PC-9 (cell line): Measurements from ENCODE around the gene ARHGAP33. TPM values are rescaled to one million over a fixed set of nuclear protein-coding genes. Genes with fewer than 3 reads are reported as not detected.

ENCODE experiments used
- BruUV-seq: library from RNA; stranded (reverse); fragments of 400-500 nt; replicated peaks from 2 replicates; lab custom pipeline; 2021; lab: Mats Ljungman, UMichigan
- CTCF ChIA-PET: fragments of 300-600 bp; sonication (Branson Sonifier 250); formaldehyde crosslinking; loops from one replicate; lab custom pipeline; 2022; ENCODE audit warnings: antibody characterized with exemption; lab: Charles Lee
- POLR2A ChIA-PET: fragments of 300-600 bp; sonication (Branson Sonifier 250); formaldehyde crosslinking; loops from one replicate; lab custom pipeline; 2022; ENCODE audit warnings: antibody characterized with exemption; ENCODE audit not compliant: unreplicated experiment; lab: Charles Lee
- DNase-seq, 2 experiments: peaks; one replicate each; pipeline versions ENCODE4 v3.0.0 to v3.0.0-alpha.2; 2015 to 2022; ENCODE audit warnings: mixed read lengths in 1 of 2
- H2AFZ ChIP-seq: fragments of 200-600 bp; sonication (generic); 2 replicates; pipeline ENCODE4 v1.8.1; 2017; ENCODE audit warnings: antibody characterized with exemption
- H3F3A ChIP-seq: fragments of 200-600 bp; sonication (generic); 2 replicates; pipeline ENCODE4 v1.8.1; 2017; ENCODE audit warnings: antibody characterized with exemption, mild to moderate bottlenecking, low read depth; ENCODE audit not compliant: insufficient read depth
- H3K27ac ChIP-seq: fragments of 200-600 bp; sonication (generic); 2 replicates; pipeline ENCODE4 v1.6.1; 2016; ENCODE audit warnings: mixed run types
- H3K27me3 ChIP-seq: fragments of 200-600 bp; sonication (generic); 2 replicates; pipeline ENCODE4 v1.6.1; 2016; ENCODE audit warnings: low read depth, mixed run types; ENCODE audit not compliant: insufficient read depth
- H3K36me3 ChIP-seq: fragments of 200-600 bp; sonication (generic); 2 replicates; pipeline ENCODE4 v1.6.1; 2016; ENCODE audit warnings: low read depth, mixed run types
- H3K4me1 ChIP-seq: fragments of 200-600 bp; sonication (generic); replicated peaks from 2 replicates; pipeline ENCODE4 v1.6.1; 2016; ENCODE audit warnings: mixed run types; ENCODE audit not compliant: insufficient read depth
- H3K4me2 ChIP-seq: fragments of 200-600 bp; sonication (generic); 2 replicates; pipeline ENCODE4 v1.6.1; 2017; ENCODE audit warnings: mixed run types
- H3K4me3 ChIP-seq: fragments of 200-600 bp; sonication (generic); 2 replicates; pipeline ENCODE4 v1.6.1; 2016; ENCODE audit warnings: mixed run types
- H3K79me2 ChIP-seq: fragments of 200-600 bp; sonication (generic); 2 replicates; pipeline ENCODE4 v1.6.1; 2017; ENCODE audit warnings: low read depth, mixed run types
- H3K9me2 ChIP-seq: fragments of 200-600 bp; sonication (generic); 2 replicates; pipeline ENCODE4 v1.8.1; 2017; ENCODE audit warnings: mild to moderate bottlenecking; ENCODE audit not compliant: insufficient read depth
- H3K9me3 ChIP-seq: fragments of 200-600 bp; sonication (generic); 2 replicates; pipeline ENCODE4 v1.8.1; 2016; ENCODE audit warnings: low read depth; ENCODE audit not compliant: insufficient read depth
- H4K20me1 ChIP-seq: fragments of 200-600 bp; sonication (generic); 2 replicates; pipeline ENCODE4 v1.8.1; 2017; ENCODE audit not compliant: insufficient read depth
- EZH2 ChIP-seq: fragments of 200-600 bp; sonication (generic); IDR thresholded peaks from 2 replicates; pipeline ENCODE4 v1.8.0; 2017; ENCODE audit warnings: antibody characterized with exemption, low read depth
- intact Hi-C: fragments of 100-400 bp; cut with micrococcal nuclease; formaldehyde crosslinking; loops from one replicate; pipeline ENCODE4 v1.10.0; 2022; ENCODE audit not compliant: unreplicated experiment
- total RNA-seq: library from RNA; stranded (reverse); gene quantifications from 2 replicates; pipeline ENCODE4 v1.2.3, GENCODE V29; 2021
- TF ChIP-seq, protein P1 (sequence below): fragments of 200-600 bp; sonication (generic); conservative IDR thresholded peaks from 2 replicates; pipeline ENCODE4 v1.6.1; 2017; ENCODE audit warnings: mixed run types, antibody characterized with exemption, mild to moderate bottlenecking, moderate library complexity

Gene ARHGAP33
- total RNA-seq, 1 experiment from 2014 or later = 21.3 TPM

DNA sequence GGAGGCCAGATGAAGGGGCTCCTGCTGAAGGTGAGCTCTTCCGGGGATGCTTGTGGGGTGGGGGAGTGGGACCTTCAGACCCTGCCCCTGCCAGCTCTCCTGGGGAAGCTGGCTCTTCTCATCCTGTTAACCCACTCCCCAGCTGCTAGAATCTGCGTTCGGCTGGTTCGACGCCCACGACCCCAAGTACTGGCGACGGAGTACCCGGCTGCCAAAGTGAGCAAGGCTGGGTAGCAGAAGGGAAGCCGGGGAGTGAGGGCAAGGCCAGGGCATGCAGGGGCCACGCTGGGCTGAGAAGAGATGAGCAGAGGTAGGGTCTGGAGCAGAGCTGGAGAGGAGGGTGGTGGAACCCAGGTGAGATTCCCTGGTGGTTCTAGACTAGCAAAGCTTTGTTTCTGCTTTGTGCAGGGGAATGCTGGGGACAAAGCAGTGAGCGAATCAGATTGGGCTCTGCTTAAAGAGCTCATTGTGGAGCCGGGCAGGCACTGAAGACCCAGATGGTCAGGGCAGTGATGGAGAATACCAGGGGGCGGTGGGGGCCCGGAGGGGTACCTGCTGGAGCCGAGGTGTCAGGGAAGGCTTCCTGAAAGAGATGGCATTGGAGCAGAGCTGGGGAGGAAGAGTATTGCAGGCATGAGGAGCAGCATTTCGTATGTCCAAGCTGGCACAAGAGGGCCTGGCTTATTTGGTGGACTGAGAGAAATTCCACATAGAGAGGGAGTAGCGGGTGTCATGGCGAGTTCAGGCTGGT is 47.2 kb upstream of the ARHGAP33 start:
- Histone ChIP-seq H3F3A (no peaks in the 10 kb centered on the region), H3K4me3 (no peak overlapping the region), H3K27me3 (no peaks in the 10 kb centered on the region), H3K27ac (no peak overlapping the region), H3K4me1 (no peaks in the 10 kb centered on the region), H3K9me2 (no peaks in the 10 kb centered on the region), H3K4me2 (no peak overlapping the region), H3K79me2 (no peaks in the 10 kb centered on the region), H3K36me3 (no peaks in the 10 kb centered on the region; the same call in 1 of the 2 replicates), H3K9me3 (no peaks in the 10 kb centered on the region), H4K20me1 (no peaks in the 10 kb centered on the region), H2AFZ (no peak overlapping the region)
- CTCF ChIA-PET = no interaction called here
- DNase-seq = no peak
- POLR2A ChIA-PET = interaction anchor here (0.8 kb wide), 1 partner anchor 604 kb away, joined by 5 read pairs; no protein-coding TSS in a partner anchor
- intact Hi-C loops = no loop called here
- no TSS peak for BruUV-seq
- TF ChIP-seq, protein P1, sequence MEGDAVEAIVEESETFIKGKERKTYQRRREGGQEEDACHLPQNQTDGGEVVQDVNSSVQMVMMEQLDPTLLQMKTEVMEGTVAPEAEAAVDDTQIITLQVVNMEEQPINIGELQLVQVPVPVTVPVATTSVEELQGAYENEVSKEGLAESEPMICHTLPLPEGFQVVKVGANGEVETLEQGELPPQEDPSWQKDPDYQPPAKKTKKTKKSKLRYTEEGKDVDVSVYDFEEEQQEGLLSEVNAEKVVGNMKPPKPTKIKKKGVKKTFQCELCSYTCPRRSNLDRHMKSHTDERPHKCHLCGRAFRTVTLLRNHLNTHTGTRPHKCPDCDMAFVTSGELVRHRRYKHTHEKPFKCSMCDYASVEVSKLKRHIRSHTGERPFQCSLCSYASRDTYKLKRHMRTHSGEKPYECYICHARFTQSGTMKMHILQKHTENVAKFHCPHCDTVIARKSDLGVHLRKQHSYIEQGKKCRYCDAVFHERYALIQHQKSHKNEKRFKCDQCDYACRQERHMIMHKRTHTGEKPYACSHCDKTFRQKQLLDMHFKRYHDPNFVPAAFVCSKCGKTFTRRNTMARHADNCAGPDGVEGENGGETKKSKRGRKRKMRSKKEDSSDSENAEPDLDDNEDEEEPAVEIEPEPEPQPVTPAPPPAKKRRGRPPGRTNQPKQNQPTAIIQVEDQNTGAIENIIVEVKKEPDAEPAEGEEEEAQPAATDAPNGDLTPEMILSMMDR = no peak
- no peak for TF ChIP-seq EZH2

DNA sequence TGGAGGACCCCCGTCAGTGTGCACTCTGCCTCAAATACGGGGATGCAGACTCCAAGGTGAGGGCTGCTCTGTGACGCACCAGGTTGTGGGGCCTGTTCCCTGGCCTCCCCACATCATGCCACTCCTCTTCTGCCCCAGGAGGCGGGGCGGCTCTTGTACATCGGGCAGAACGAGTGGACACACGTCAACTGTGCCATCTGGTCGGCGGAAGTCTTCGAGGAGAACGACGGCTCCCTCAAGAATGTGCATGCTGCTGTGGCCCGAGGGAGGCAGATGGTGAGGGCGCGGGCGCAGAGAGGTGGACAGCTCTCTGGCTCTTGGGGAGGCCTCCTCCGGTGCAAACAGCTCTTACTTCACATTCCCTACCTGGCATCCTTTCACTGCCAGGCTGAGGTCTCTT is 46.3 kb upstream of the ARHGAP33 start:
- no peak overlapping the region for H3K27ac ChIP-seq
- H3K4me1 ChIP-seq = no peaks in the 10 kb centered on the region
- no peak for DNase-seq
- no peaks in the 10 kb centered on the region for H3K9me3 ChIP-seq
- no peaks in the 10 kb centered on the region for H3F3A ChIP-seq
- ChIA-PET POLR2A (interaction anchor here (0.8 kb wide), 1 partner anchor 604 kb away, joined by 5 read pairs; no protein-coding TSS in a partner anchor), CTCF (no interaction called here)
- no TSS peak for BruUV-seq
- no peak overlapping the region for H3K4me2 ChIP-seq
- H3K79me2 ChIP-seq = no peaks in the 10 kb centered on the region
- H3K36me3 ChIP-seq = no peaks in the 10 kb centered on the region; the same call in 1 of the 2 replicates
- H3K4me3 ChIP-seq = no peak overlapping the region
- H4K20me1 ChIP-seq = no peaks in the 10 kb centered on the region
- H2AFZ ChIP-seq = no peak overlapping the region
- H3K9me2 ChIP-seq = no peaks in the 10 kb centered on the region
- intact Hi-C loops = no loop called here
- no peak for TF ChIP-seq EZH2
- TF ChIP-seq, protein P1 = no peak
- no peaks in the 10 kb centered on the region for H3K27me3 ChIP-seq

DNA sequence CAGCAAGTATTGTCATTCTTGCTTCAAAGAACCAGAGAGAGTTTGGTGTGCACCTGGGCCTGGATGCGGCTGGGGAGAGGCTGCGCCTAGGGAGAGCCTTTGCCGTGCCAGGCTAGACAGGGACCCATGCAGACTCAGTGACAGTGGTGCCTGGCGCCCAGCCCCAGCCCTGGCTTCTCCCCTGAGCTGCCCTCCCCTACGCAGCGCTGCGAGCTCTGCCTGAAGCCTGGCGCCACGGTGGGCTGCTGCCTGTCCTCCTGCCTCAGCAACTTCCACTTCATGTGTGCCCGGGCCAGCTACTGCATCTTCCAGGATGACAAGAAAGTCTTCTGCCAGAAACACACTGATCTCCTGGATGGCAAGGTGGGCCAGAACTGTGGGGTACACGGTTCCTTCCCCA is 45.6 kb upstream of the ARHGAP33 start:
- no peaks in the 10 kb centered on the region for H4K20me1 ChIP-seq
- no peaks in the 10 kb centered on the region for H3K9me2 ChIP-seq
- no peaks in the 10 kb centered on the region for H3K79me2 ChIP-seq
- BruUV-seq = no TSS peak
- intact Hi-C loops = no loop called here
- POLR2A ChIA-PET = no interaction called here
- H2AFZ ChIP-seq = no peak overlapping the region
- TF ChIP-seq EZH2 = no peak
- no peaks in the 10 kb centered on the region for H3K4me1 ChIP-seq
- H3K4me2 ChIP-seq = no peak overlapping the region
- H3F3A ChIP-seq = no peaks in the 10 kb centered on the region
- CTCF ChIA-PET = no interaction called here
- no peak overlapping the region for H3K27ac ChIP-seq
- DNase-seq = no peak
- no peaks in the 10 kb centered on the region; the same call in 1 of the 2 replicates for H3K36me3 ChIP-seq
- H3K9me3 ChIP-seq = no peaks in the 10 kb centered on the region
- no peaks in the 10 kb centered on the region for H3K27me3 ChIP-seq
- H3K4me3 ChIP-seq = no peak overlapping the region
